Thyroid gland (tissue), 4 donors: ENCODE data around the gene FOXN3.

Source experiments
- POLR2A ChIP-seq, 2 donors: fragments of 450-650 bp; IDR thresholded peaks; one replicate each; pipeline ENCODE4 v1.6.1; 2017; ENCODE audit warnings: antibody characterized with exemption in 2 of 2, mild to moderate bottlenecking in 2 of 2, moderate library complexity in 1 of 2
- TF ChIP-seq, protein P1 (sequence below), 6 experiments: fragments of 200-600 bp in 3 of 6; fragments of 450-650 bp in 3 of 6; sonication (generic) in 3 of 6; IDR thresholded peaks; one replicate each; pipeline ENCODE4 v1.5.1; 2016 to 2019; ENCODE audit warnings: antibody characterized with exemption in 6 of 6, mild to moderate bottlenecking in 2 of 6, inconsistent platforms in 1 of 6, moderate library complexity in 1 of 6

DNA sequence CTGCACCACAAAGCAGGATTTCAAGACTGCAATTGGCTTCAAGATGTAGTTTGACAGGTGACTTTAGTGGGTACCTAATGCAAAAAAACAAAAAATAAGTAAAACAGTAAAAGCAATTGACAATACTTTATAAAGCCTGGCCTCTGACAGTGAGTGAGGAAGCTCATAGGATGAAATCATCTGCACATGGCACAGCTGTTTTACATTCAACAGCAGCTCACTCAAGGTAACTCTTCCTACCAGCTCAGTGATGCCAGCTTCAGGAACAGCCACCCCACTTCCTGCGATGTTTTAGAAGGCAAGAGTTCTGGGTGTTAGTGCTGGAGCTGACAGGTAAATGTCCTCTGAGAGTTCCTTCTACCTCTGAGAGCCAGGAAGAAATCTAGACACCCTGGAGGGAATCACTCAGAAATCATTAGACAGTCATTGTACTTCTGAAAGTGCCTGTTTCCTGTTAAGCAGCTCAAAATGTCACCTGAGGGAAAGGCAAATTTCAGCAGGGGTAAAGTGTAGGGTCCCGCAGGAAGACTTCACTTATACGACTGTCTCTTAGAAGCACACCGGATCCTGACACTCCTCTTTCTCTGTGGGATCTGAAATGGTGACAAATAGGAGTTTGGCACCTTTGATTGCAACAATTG lies 99.9 kb downstream of the FOXN3 start:
- TF ChIP-seq, protein P1, sequence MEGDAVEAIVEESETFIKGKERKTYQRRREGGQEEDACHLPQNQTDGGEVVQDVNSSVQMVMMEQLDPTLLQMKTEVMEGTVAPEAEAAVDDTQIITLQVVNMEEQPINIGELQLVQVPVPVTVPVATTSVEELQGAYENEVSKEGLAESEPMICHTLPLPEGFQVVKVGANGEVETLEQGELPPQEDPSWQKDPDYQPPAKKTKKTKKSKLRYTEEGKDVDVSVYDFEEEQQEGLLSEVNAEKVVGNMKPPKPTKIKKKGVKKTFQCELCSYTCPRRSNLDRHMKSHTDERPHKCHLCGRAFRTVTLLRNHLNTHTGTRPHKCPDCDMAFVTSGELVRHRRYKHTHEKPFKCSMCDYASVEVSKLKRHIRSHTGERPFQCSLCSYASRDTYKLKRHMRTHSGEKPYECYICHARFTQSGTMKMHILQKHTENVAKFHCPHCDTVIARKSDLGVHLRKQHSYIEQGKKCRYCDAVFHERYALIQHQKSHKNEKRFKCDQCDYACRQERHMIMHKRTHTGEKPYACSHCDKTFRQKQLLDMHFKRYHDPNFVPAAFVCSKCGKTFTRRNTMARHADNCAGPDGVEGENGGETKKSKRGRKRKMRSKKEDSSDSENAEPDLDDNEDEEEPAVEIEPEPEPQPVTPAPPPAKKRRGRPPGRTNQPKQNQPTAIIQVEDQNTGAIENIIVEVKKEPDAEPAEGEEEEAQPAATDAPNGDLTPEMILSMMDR (IDR thresholded peaks at IDR 0.05), result no peak
- no peak for TF ChIP-seq POLR2A (IDR thresholded peaks at IDR 0.05)
